ENCODE data around the gene GRM7.
A peak's percentile ranks its signal among the peaks of the same experiment; 100 is the strongest.

The GRM7 gene

GRCh38 chr3:7421065-7421464, 560.1 kb downstream of the GRM7 start:
- no peak for DNase-seq

- no peak for DNase-seq
Measured at GRCh38 chr3:7423036-7423435, 562.1 kb downstream of the GRM7 start.

GRCh38 chr3:7423995-7424394, 563.1 kb downstream of the GRM7 start:
- DNase-seq, result no peak

- DNase-seq, result no peak
Measured at GRCh38 chr3:7428206-7428718, 567.3 kb downstream of the GRM7 start.

GRCh38 chr3:7432610-7433009, 571.7 kb downstream of the GRM7 start:
- no peak for DNase-seq

- DNase-seq, result no peak
Measured at GRCh38 chr3:7433073-7433472, 572.2 kb downstream of the GRM7 start.

- DNase-seq, result peak in 1 of 2 donors; percentile 3
Measured at GRCh38 chr3:7436542-7436941, 575.6 kb downstream of the GRM7 start.

GRCh38 chr3:7437231-7437630, 576.3 kb downstream of the GRM7 start:
- no peak for DNase-seq

GRCh38 chr3:7439101-7439680, 578.3 kb downstream of the GRM7 start:
- DNase-seq, result no peak

- no peak for DNase-seq
Measured at GRCh38 chr3:7444886-7445285, 584.0 kb downstream of the GRM7 start.

GRCh38 chr3:7445331-7445730, 584.4 kb downstream of the GRM7 start:
- no peak for DNase-seq

- no peak for DNase-seq
Measured at GRCh38 chr3:7447197-7447769, 586.4 kb downstream of the GRM7 start.

- no peak for DNase-seq
Measured at GRCh38 chr3:7456386-7456785, 595.5 kb downstream of the GRM7 start.

- DNase-seq, result no peak
Measured at GRCh38 chr3:7461202-7461825, 600.4 kb downstream of the GRM7 start.

GRCh38 chr3:7469866-7470265, 609.0 kb downstream of the GRM7 start:
- no peak for DNase-seq

- no peak for DNase-seq
Measured at GRCh38 chr3:7484636-7485035, 623.7 kb downstream of the GRM7 start.

GRCh38 chr3:7487763-7488162, 626.8 kb downstream of the GRM7 start:
- no peak for DNase-seq

GRCh38 chr3:7489417-7489816, 628.5 kb downstream of the GRM7 start:
- no peak for DNase-seq

- DNase-seq, result no peak
Measured at GRCh38 chr3:7498715-7499114, 637.8 kb downstream of the GRM7 start.

- DNase-seq, result no peak
Measured at GRCh38 chr3:7503431-7503830, 642.5 kb downstream of the GRM7 start.

GRCh38 chr3:7504886-7505775, 644.2 kb downstream of the GRM7 start:
- no peak for DNase-seq

GRCh38 chr3:7506606-7507180, 645.8 kb downstream of the GRM7 start:
- DNase-seq, result no peak

GRCh38 chr3:7508821-7509220, 647.9 kb downstream of the GRM7 start:
- DNase-seq, result no peak

Measured in bone marrow (tissue), 2 donors.